Measurements from ENCODE around the gene UFD1. TPM values are rescaled to one million over a fixed set of nuclear protein-coding genes. Genes with fewer than 3 reads are reported as not detected.

The UFD1 gene
- total and polyA plus RNA-seq, 9 of the 15 experiments (the other 6 are each of a cell fraction or from before 2014, with no cell fraction given): 238 to 645 (median 363) TPM

- TF ChIP-seq CXXC5 (CRISPR knock-in tag; IDR thresholded peaks at IDR 0.05) (0 out of 2 replicates have a peak, but pooled peaks have one; percentile 99), DMBX1 (CRISPR knock-in tag; IDR thresholded peaks at IDR 0.05; ENCODE audit: borderline replicate concordance) (no peak), SMARCE1 (IDR thresholded peaks at IDR 0.05) (no peak), HNRNPLL (IDR thresholded peaks at IDR 0.05; ENCODE audit: low read depth, low read length, poor library complexity, severe bottlenecking) (peak; percentile 81), PBX2 (CRISPR knock-in tag; IDR thresholded peaks at IDR 0.05; ENCODE audit: low read depth) (no peak), PBX2 (tag; conservative IDR thresholded peaks at IDR 0.05; ENCODE audit: low read depth) (no peak), TRIM28 (IDR thresholded peaks at IDR 0.05) (no peak), BHLHE40 (IDR thresholded peaks at IDR 0.05; ENCODE audit: low read length) (peak; percentile 98), HDAC3 (IDR thresholded peaks at IDR 0.05; ENCODE audit: borderline replicate concordance, partially characterized antibody) (no peak), ZNF395 (CRISPR knock-in tag; IDR thresholded peaks at IDR 0.05) (no peak), ATF7 (IDR thresholded peaks at IDR 0.05) (no peak), ZNF24 (IDR thresholded peaks at IDR 0.05) (no peak), ZNF589 (CRISPR knock-in tag; IDR thresholded peaks at IDR 0.05; ENCODE audit: low read depth) (no peak), RBFOX2 (IDR thresholded peaks at IDR 0.05; ENCODE audit: low read depth, low read length) (peak; percentile 85), TCF7 (IDR thresholded peaks at IDR 0.05; ENCODE audit: borderline replicate concordance) (no peak), MIER1 (IDR thresholded peaks at IDR 0.05; ENCODE audit: low read depth) (no peak), PRDM10 (IDR thresholded peaks at IDR 0.05; ENCODE audit: partially characterized antibody) (no peak), AFF4 (CRISPR knock-in tag; IDR thresholded peaks at IDR 0.05) (no peak)
Measured at GRCh38 chr22:19478901-19479354, at the start of gene UFD1 (continued).
